ENCODE results near the gene SESN2.

The SESN2 gene

DNA sequence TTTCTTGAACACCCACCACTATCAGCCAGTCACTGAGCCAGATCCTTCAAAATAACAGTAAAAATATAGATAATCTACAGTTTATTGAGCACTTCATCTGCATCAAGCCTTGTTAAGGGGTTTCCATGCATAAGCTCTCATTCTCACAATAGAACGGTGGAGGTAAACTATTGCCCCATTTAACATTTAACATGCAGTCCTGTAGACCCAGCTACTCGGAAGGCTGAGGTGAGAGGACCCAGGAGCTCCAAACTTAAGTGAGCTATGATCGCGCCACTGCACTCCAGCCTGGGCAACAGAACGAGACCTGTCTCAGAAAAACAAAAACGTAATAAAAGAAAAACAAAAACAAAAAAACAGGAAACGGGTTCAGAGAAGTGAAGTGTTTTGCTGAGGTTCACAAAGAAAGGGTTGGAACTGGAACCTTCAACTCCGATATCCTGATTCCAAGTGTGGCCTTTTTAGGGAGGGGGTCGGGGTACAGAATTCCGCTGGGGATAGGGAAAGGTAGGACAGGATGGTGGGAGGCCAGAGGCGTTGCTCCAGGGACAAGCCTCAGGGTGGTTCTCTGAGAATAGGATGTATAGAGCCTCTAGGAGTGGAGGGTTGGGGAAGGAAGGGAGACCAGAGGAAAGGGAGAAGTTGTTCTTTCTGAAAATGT, 11.6 kb upstream of the SESN2 start:
- H3K4me3 ChIP-seq (replicated peaks; ENCODE audit: low read depth, low read length), result peak overlapping the region; percentile 49
- DNase-seq (ENCODE audit: extremely low read depth, insufficient read length), result no peak
- no peaks in the 10 kb centered on the region for H3K36me3 ChIP-seq (ENCODE audit: control insufficient read depth, insufficient read depth, low read length)
- no peaks in the 10 kb centered on the region for H3K27me3 ChIP-seq (replicated peaks; ENCODE audit: control insufficient read depth, insufficient read depth, low read length)
- TF ChIP-seq CTCF (IDR thresholded peaks at IDR 0.05; ENCODE audit: insufficient read depth, low read length, poor library complexity, severe bottlenecking), result no peak

- TF ChIP-seq CTCF (IDR thresholded peaks at IDR 0.05; ENCODE audit: insufficient read depth, low read length, poor library complexity, severe bottlenecking), result peak; percentile 95
- H3K36me3 ChIP-seq (ENCODE audit: control insufficient read depth, insufficient read depth, low read length), result no peaks in the 10 kb centered on the region
- peak; percentile 42 for DNase-seq (ENCODE audit: extremely low read depth, insufficient read length)
- no peak overlapping the region for H3K4me3 ChIP-seq (replicated peaks; ENCODE audit: low read depth, low read length)
- no peaks in the 10 kb centered on the region for H3K27me3 ChIP-seq (replicated peaks; ENCODE audit: control insufficient read depth, insufficient read depth, low read length)
Observed at GRCh38 chr1:28248273-28249012, 10.9 kb upstream of the SESN2 start.

GRCh38 chr1:28249013-28249865, 10.1 kb upstream of the SESN2 start:
- Histone ChIP-seq H3K4me3 (replicated peaks; ENCODE audit: low read depth, low read length) (no peak overlapping the region), H3K36me3 (ENCODE audit: control insufficient read depth, insufficient read depth, low read length) (no peaks in the 10 kb centered on the region), H3K27me3 (replicated peaks; ENCODE audit: control insufficient read depth, insufficient read depth, low read length) (no peaks in the 10 kb centered on the region)
- no peak for TF ChIP-seq CTCF (IDR thresholded peaks at IDR 0.05; ENCODE audit: insufficient read depth, low read length, poor library complexity, severe bottlenecking)
- DNase-seq (ENCODE audit: extremely low read depth, insufficient read length), result peak; percentile 39

DNA sequence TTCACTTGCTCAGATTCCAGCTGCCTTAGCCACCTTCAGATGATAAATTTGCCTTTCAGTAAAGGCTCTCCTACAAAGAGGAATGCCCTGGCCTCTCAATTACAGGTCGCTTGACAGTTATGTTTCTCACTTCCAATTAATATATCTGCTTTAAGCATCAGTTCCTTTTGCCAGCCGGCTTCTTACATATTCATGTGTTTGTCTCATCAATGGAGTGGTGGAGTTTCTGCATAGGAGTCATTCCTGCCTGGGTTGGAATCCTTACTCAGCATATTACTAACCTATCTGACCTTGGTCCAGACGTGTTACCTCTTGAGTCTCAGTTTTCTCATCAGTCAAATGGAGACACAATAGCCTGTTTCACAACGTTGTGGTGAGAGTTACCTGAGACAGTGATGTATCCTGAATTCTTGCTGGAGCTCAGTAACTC, 9.4 kb upstream of the SESN2 start:
- no peak for TF ChIP-seq CTCF (IDR thresholded peaks at IDR 0.05; ENCODE audit: insufficient read depth, low read length, poor library complexity, severe bottlenecking)
- H3K4me3 ChIP-seq (replicated peaks; ENCODE audit: low read depth, low read length), result no peak overlapping the region
- H3K36me3 ChIP-seq (ENCODE audit: control insufficient read depth, insufficient read depth, low read length), result no peaks in the 10 kb centered on the region
- no peaks in the 10 kb centered on the region for H3K27me3 ChIP-seq (replicated peaks; ENCODE audit: control insufficient read depth, insufficient read depth, low read length)
- no peak for DNase-seq (ENCODE audit: extremely low read depth, insufficient read length)

- no peak for DNase-seq (ENCODE audit: extremely low read depth, insufficient read length)
- no peaks in the 10 kb centered on the region for H3K27me3 ChIP-seq (replicated peaks; ENCODE audit: control insufficient read depth, insufficient read depth, low read length)
- H3K36me3 ChIP-seq (ENCODE audit: control insufficient read depth, insufficient read depth, low read length), result no peaks in the 10 kb centered on the region
- H3K4me3 ChIP-seq (replicated peaks; ENCODE audit: low read depth, low read length), result no peak overlapping the region
- no peak for TF ChIP-seq CTCF (IDR thresholded peaks at IDR 0.05; ENCODE audit: insufficient read depth, low read length, poor library complexity, severe bottlenecking)
Observed at GRCh38 chr1:28256197-28256827, 3.0 kb upstream of the SESN2 start.
